ENCODE results near the gene ELMO1.

The ELMO1 gene

GRCh38 chr7:37467002-37467401, 18.3 kb upstream of the ELMO1 start:
- no peak for DNase-seq

- DNase-seq: no peak
Measured at GRCh38 chr7:37462138-37462537, 13.5 kb upstream of the ELMO1 start.

- DNase-seq: no peak
Measured at GRCh38 chr7:37455081-37455480, 6.4 kb upstream of the ELMO1 start.

- DNase-seq: no peak
Measured at GRCh38 chr7:37452346-37452745, 3.7 kb upstream of the ELMO1 start.

- peak; percentile 32 for DNase-seq
Measured at GRCh38 chr7:37450035-37450434, 1.4 kb upstream of the ELMO1 start.

- DNase-seq: no peak
Measured at GRCh38 chr7:37449621-37450020, 957 bp upstream of the ELMO1 start.

GRCh38 chr7:37448011-37448635, 541 bp downstream of the ELMO1 start:
- no peak for DNase-seq

- no peak for DNase-seq
Measured at GRCh38 chr7:37446371-37446770, 2.3 kb downstream of the ELMO1 start.

GRCh38 chr7:37445790-37446189, 2.9 kb downstream of the ELMO1 start:
- no peak for DNase-seq

GRCh38 chr7:37445064-37445723, 3.5 kb downstream of the ELMO1 start:
- no peak for DNase-seq

GRCh38 chr7:37443627-37444026, 5.0 kb downstream of the ELMO1 start:
- no peak for DNase-seq

GRCh38 chr7:37442268-37442667, 6.4 kb downstream of the ELMO1 start:
- DNase-seq: no peak

GRCh38 chr7:37441816-37442215, 6.8 kb downstream of the ELMO1 start:
- DNase-seq: no peak

GRCh38 chr7:37441386-37441760, 7.3 kb downstream of the ELMO1 start:
- no peak for DNase-seq

GRCh38 chr7:37440738-37441385, 7.8 kb downstream of the ELMO1 start:
- DNase-seq: no peak

- no peak for DNase-seq
Measured at GRCh38 chr7:37439653-37440026, 9.0 kb downstream of the ELMO1 start.

GRCh38 chr7:37438906-37439652, 9.6 kb downstream of the ELMO1 start:
- DNase-seq: peak; percentile 12

- DNase-seq: no peak
Measured at GRCh38 chr7:37435156-37435855, 13.4 kb downstream of the ELMO1 start.

GRCh38 chr7:37434529-37434928, 14.1 kb downstream of the ELMO1 start:
- DNase-seq: no peak

GRCh38 chr7:37433166-37433565, 15.5 kb downstream of the ELMO1 start:
- no peak for DNase-seq

GRCh38 chr7:37432281-37432920, 16.3 kb downstream of the ELMO1 start:
- no peak for DNase-seq

- DNase-seq: no peak
Measured at GRCh38 chr7:37431413-37431812, 17.3 kb downstream of the ELMO1 start.

- DNase-seq: no peak
Measured at GRCh38 chr7:37430640-37431039, 18.0 kb downstream of the ELMO1 start.
